ENCODE measurements around the gene MIDN.

The MIDN gene

DNA sequence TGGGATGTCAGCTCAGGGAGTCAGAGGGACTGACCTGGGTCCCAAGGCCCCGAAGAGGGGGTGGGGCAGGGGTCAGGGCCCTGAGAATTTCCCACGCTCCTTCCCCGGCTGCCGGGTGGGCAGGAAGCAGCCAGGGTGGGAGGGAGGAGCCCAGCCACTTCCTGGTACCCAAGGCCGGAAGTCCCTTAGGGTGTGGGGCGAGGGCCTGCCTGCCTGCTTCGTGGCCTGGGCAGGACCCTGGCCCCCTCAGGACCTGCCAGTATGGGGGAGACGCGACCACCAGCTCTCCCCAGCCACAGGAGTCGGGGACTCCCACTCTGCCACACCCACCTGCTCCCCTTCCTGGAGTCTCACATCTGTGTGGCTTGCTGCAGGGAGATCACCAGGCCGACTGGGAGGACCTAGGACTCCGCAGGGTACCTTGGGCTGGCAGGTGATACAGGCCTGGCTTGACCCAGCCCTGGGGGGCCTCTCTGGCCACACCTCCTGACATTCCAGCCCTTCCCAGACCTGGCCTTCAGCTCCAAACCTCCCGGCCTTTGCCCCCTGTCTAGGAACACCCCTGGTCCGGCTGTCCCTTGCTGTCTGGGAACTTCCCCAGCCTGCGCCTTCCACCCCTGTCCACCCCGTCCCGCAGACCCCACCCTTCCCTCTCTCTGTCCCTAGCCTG, 11.0 kb downstream of the MIDN start:
- no peak for DNase-seq (ENCODE audit: low read depth)
- TF ChIP-seq, protein P1, sequence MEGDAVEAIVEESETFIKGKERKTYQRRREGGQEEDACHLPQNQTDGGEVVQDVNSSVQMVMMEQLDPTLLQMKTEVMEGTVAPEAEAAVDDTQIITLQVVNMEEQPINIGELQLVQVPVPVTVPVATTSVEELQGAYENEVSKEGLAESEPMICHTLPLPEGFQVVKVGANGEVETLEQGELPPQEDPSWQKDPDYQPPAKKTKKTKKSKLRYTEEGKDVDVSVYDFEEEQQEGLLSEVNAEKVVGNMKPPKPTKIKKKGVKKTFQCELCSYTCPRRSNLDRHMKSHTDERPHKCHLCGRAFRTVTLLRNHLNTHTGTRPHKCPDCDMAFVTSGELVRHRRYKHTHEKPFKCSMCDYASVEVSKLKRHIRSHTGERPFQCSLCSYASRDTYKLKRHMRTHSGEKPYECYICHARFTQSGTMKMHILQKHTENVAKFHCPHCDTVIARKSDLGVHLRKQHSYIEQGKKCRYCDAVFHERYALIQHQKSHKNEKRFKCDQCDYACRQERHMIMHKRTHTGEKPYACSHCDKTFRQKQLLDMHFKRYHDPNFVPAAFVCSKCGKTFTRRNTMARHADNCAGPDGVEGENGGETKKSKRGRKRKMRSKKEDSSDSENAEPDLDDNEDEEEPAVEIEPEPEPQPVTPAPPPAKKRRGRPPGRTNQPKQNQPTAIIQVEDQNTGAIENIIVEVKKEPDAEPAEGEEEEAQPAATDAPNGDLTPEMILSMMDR (IDR thresholded peaks at IDR 0.05; ENCODE audit: low read depth, low read length, missing control alignments): no peak
- peak overlapping the region; percentile 54 for H3K4me3 ChIP-seq (ENCODE audit: low read depth, low read length)

DNA sequence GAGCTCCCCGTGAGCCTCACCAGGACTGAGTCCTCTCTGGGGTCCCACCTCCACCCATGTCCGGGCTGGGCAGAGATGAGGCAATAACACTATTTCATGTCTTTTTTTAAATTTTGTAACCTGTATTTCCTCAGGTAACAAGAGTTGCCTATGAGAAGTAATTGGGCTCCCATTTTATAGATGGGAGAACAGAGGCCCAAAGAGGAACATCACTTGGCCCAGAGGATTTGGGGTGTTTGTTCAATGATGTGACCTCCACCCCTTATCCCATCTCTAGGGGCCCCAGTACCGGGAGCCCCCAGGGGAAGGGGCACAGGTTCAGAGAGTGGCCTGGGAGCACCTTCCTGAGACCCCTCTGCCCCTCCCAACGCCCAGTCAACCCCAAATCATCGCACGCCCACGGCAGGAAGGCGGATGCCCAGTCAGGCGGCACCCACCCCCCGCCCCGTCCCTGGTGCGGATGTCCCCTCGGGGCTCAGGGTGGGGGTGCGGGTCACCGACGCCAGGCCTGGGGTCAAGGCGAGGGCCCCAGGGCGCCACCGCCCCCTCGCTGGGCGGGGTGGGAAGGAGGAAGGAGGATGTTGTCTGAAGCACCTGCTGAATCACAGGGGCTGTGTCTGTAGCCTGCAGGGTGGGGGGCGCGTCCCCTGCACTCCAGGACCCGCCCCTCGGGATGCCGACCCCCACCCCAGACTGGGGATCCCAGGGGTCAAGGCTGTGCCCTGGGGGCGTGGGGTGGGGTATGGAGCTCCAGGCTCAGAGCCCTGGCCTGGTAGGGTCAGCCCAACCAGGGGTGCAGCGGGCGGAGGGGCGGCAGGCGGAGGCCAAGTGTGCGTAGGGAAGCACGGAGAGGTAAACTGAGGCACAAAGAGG, 11.7 kb downstream of the MIDN start:
- DNase-seq (ENCODE audit: low read depth): no peak
- peak overlapping the region; percentile 54 for H3K4me3 ChIP-seq (ENCODE audit: low read depth, low read length)
- TF ChIP-seq, protein P1 (IDR thresholded peaks at IDR 0.05; ENCODE audit: low read depth, low read length, missing control alignments): no peak

DNA sequence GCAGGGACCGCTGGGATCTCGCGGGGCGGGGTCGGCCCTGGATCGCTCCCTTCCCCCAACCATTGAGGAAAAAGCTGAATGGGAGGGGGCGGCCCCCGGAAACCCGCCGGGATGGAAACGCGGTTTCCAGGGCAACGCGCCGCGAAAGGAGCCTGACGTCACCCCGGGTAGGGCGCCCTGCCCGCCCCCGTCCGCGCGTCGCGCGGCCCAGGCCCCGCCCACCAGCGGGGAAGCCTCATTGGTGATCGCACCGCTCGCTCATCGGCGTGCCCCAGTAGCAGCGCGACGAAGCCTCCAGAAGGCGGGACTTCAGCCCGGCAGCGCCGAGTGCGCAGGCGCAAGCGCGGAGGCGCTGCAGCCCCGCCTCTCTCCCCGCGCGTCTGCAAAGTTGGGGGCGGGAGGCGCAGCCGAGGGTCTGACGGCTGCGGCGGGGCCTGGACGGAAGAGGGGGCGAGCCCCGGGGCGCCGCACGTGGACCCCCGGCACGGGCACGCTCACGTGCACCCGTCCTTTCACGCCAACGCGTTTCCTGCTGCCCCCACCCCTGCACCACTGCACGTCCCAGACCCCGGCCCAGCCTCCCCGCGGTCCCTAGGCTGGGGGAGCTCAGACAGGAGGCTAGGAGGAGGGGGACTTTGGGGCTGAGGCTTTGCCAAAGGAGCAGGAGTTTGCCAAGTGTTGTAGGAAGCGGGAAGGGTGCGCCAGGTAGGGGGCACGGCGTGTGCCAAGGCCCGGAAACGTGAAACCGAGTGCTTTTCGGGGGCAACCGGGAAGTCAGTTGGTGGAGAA, 12.6 kb downstream of the MIDN start:
- TF ChIP-seq, protein P1 (IDR thresholded peaks at IDR 0.05; ENCODE audit: low read depth, low read length, missing control alignments): no peak
- DNase-seq (ENCODE audit: low read depth): no peak
- peak overlapping the region; percentile 72 for H3K4me3 ChIP-seq (ENCODE audit: low read depth, low read length)

DNA sequence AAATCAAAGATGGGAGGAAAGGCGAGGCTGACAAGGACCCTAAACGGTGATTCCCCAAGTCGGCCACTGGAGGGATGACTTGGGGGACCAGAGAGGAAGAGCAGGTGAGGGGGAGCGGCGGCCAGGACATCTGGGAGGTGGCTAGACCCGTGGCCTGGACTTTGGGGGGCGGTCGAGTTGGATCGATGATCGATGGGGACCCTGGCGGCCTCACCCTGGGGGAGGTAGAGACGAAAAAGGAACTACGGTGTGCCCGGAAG, 13.1 kb downstream of the MIDN start:
- no peak for DNase-seq (ENCODE audit: low read depth)
- peak overlapping the region; percentile 72 for H3K4me3 ChIP-seq (ENCODE audit: low read depth, low read length)
- TF ChIP-seq, protein P1 (IDR thresholded peaks at IDR 0.05; ENCODE audit: low read depth, low read length, missing control alignments): peak; percentile 39

DNA sequence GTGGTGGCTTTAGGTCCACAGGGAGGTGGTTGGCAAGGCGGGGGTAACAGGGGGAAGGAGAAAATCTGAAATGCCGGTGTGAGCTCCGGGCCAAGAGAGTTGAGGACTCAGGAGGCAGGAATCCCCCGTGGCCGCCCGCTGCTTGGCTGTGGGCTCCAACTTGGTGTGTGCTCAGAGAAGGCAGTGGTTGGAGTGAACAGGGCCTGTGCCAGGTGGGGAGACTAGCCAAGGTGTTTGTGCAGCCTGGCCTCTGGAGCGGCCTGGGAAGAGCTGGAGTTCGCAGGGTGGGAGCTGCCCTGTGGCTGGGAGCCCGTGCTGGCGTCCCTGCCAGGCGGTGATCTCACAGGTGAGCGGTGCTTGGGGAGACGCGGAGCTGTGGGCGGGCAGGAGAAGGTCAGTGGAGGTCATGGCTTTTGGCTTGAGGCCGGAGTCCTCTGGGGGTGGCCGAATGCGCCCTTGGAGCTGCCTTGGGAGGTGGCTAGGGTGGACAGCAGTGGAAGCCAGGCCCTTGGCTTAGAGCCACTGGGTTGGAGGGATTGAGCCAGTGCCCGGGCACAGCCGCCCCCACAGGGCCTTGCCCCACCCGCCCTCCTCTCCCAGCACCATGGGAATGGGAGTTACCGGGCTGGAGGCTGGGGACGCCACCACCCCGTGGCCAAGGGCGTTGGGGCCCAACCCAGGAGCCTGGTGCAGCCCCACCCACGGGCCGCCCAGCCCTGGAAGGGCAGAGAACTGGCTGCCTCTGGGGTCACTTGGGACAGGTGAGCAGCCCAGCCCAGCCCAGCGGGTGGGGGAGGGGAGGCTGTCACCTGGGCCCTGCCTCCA, 13.6 kb downstream of the MIDN start:
- TF ChIP-seq, protein P1 (IDR thresholded peaks at IDR 0.05; ENCODE audit: low read depth, low read length, missing control alignments): no peak
- peak overlapping the region; percentile 72 for H3K4me3 ChIP-seq (ENCODE audit: low read depth, low read length)
- DNase-seq (ENCODE audit: low read depth): no peak

DNA sequence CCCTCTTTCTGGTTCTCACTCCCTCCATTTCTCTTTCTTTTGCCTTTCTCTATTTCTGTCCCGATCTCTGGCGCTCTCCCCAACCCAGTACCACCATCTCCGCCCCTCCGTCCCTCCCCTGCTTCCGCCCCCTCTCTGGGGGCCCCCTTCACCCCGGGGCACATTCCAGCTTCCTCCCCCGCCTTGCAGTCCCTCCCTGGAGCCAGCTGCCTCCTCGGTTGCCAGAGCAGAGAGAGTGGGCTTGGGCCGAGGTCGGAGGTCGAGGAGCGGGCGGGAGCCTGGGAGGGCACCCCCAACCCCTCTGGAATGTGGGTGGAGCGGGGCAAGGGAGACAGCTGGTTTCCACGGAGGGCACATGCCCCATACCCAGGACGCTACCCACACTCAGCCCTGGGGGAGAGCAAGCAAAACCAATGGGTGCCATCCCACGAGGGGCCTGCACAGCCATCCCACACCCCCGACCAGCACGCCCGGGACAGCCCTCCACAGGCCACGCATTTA, 14.3 kb downstream of the MIDN start:
- no peak for DNase-seq (ENCODE audit: low read depth)
- peak overlapping the region; percentile 72 for H3K4me3 ChIP-seq (ENCODE audit: low read depth, low read length)
- TF ChIP-seq, protein P1 (IDR thresholded peaks at IDR 0.05; ENCODE audit: low read depth, low read length, missing control alignments): no peak
